ENCODE measurements around the gene KCNIP1. TPM values are rescaled to one million over a fixed set of nuclear protein-coding genes. Genes with fewer than 3 reads are reported as not detected.

KCNIP1 gene
- total RNA-seq, 1 experiment from 2014 or later, result not detected

DNA sequence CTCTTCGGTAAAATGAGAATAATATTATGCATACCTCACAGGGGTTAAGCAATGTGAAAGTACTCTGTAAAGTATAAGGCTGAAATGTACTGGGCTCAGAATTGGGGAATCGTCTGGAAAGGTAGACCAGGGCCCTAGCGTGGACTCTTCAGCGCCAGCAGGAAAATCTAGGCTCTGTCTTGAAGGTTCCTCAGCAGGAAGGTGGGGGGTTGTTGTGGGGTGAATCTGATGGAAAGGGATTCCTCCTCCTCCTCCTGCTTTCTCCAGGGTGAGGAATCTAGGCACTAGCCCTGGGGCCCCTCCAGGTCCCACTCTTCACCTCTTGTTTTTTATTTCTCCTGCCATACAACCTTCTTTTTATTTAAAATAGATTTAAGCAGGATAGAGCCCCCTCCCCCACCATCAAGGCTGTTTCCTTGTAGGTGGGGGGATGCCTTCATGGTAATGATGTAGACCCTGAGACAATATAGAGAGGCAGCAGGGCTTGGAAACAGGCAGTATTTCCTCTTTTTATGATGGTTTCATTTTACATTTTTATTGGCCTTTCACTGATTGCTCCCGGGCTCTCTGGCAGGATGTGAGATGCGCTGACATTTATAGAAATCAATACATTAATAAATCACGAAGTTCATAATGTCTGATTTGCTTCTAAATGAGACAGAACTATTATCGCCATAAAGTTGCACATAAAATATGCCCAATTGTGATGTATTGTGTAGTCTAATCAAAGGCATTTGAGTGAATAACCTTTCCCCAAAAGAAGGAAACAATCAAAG, 200.8 kb downstream of the KCNIP1 start:
- H3K4me3 Mint-ChIP-seq (ENCODE audit: low read depth, unreplicated experiment), result no peak overlapping the region
- H3K27me3 Mint-ChIP-seq (ENCODE audit: unreplicated experiment), result peaks cover 71% of the 10 kb centered on the region

DNA sequence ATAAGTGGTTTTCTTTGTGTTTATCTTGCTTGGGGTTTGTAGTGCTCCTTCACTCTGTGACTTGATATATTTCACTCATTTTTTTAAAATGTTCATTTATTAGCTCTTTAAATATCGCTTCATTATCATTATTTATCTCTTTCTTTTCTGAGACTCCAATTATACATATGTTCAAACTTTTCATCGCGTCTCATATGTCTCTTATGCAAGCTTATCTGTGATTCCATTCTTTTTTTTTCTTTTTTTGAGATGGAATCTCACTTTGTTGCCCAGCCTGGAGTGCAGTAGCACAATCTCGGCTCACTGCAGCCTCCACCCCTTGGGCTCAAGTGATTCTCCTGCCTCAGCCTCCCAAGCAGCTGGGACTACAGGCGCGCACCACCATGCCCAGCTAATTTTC, 205.8 kb downstream of the KCNIP1 start:
- intact Hi-C loops (cut with micrococcal nuclease; ENCODE audit: unreplicated experiment), result no loop called here
- Mint-ChIP-seq H3K27ac (ENCODE audit: unreplicated experiment) (no peak overlapping the region), H3K9me3 (ENCODE audit: low read depth, unreplicated experiment) (no peaks in the 10 kb centered on the region), H3K4me1 (ENCODE audit: low read depth, unreplicated experiment) (no peaks in the 10 kb centered on the region), H3K27me3 (ENCODE audit: unreplicated experiment) (peaks cover 58% of the 10 kb centered on the region), H3K36me3 (ENCODE audit: insufficient read depth, unreplicated experiment) (no peaks in the 10 kb centered on the region), H3K4me3 (ENCODE audit: low read depth, unreplicated experiment) (no peak overlapping the region)
- TF ChIP-seq, protein P1, sequence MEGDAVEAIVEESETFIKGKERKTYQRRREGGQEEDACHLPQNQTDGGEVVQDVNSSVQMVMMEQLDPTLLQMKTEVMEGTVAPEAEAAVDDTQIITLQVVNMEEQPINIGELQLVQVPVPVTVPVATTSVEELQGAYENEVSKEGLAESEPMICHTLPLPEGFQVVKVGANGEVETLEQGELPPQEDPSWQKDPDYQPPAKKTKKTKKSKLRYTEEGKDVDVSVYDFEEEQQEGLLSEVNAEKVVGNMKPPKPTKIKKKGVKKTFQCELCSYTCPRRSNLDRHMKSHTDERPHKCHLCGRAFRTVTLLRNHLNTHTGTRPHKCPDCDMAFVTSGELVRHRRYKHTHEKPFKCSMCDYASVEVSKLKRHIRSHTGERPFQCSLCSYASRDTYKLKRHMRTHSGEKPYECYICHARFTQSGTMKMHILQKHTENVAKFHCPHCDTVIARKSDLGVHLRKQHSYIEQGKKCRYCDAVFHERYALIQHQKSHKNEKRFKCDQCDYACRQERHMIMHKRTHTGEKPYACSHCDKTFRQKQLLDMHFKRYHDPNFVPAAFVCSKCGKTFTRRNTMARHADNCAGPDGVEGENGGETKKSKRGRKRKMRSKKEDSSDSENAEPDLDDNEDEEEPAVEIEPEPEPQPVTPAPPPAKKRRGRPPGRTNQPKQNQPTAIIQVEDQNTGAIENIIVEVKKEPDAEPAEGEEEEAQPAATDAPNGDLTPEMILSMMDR (IDR thresholded peaks at IDR 0.05; ENCODE audit: unreplicated experiment), result no peak
- no peak for DNase-seq
- no TSS peak for BruUV-seq (replicated peaks)
- CTCF ChIA-PET, result no interaction called here

More for the DNA sequence above, 200.8 kb downstream of the KCNIP1 start:
- Mint-ChIP-seq H3K4me1 (ENCODE audit: low read depth, unreplicated experiment) (no peaks in the 10 kb centered on the region), H3K27ac (ENCODE audit: unreplicated experiment) (no peak overlapping the region), H3K9me3 (ENCODE audit: low read depth, unreplicated experiment) (no peaks in the 10 kb centered on the region), H3K36me3 (ENCODE audit: insufficient read depth, unreplicated experiment) (no peaks in the 10 kb centered on the region)
- no peak for DNase-seq
- CTCF ChIA-PET, result interaction anchor here (0.6 kb wide), 1 partner anchor 302 kb away, joined by 3 read pairs; no protein-coding TSS in a partner anchor
- intact Hi-C loops (cut with micrococcal nuclease; ENCODE audit: unreplicated experiment), result no loop called here
- TF ChIP-seq, protein P1 (IDR thresholded peaks at IDR 0.05; ENCODE audit: unreplicated experiment), result no peak
- no TSS peak for BruUV-seq (replicated peaks)

DNA sequence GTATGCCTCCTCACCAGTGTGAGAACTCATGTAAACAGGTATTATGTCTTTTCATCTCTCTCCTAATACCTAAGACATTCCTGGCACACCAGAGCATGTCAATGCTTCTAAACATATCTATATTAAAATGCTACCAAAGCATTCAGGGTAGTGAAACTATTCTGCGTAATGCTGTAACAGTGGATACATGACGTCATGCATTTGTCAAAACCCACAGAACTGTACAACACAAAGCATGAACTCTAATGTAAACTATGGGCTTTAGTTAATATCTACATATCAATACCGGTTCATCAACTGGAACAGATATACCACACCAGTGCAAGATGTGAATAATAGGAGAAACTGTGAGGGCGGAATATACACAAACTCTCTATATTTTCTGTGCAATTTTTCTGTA, 207.5 kb downstream of the KCNIP1 start:
- no peak for DNase-seq
- TF ChIP-seq, protein P1 (IDR thresholded peaks at IDR 0.05; ENCODE audit: unreplicated experiment), result no peak
- H3K9me3 Mint-ChIP-seq (ENCODE audit: low read depth, unreplicated experiment), result no peaks in the 10 kb centered on the region
- no peak overlapping the region for H3K4me3 Mint-ChIP-seq (ENCODE audit: low read depth, unreplicated experiment)
- CTCF ChIA-PET, result no interaction called here
- H3K27me3 Mint-ChIP-seq (ENCODE audit: unreplicated experiment), result peaks cover 61% of the 10 kb centered on the region
- intact Hi-C loops (cut with micrococcal nuclease; ENCODE audit: unreplicated experiment), result no loop called here
- BruUV-seq (replicated peaks), result no TSS peak
- no peaks in the 10 kb centered on the region for H3K36me3 Mint-ChIP-seq (ENCODE audit: insufficient read depth, unreplicated experiment)
- no peaks in the 10 kb centered on the region for H3K4me1 Mint-ChIP-seq (ENCODE audit: low read depth, unreplicated experiment)
- H3K27ac Mint-ChIP-seq (ENCODE audit: unreplicated experiment), result no peak overlapping the region

DNA sequence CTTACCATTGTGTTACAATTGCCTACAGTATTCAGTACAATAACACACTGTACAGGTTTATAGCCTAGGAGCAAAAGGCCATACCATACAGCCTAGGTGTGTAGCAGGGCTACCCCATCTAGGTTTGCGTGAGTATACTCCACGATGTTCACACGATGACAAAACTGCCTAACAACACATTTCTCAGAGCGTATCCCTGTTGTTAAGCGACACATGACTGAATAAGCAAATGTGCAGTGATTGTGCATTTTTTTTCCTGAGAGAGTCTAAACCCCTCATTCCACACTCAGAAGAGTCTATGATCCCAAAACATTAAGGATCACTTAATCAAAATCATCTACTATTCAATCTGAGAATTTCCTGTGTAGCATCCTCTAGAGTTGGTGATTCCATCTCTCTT, 211.3 kb downstream of the KCNIP1 start:
- BruUV-seq (replicated peaks), result no TSS peak
- Mint-ChIP-seq H3K27ac (ENCODE audit: unreplicated experiment) (no peak overlapping the region), H3K36me3 (ENCODE audit: insufficient read depth, unreplicated experiment) (no peaks in the 10 kb centered on the region), H3K27me3 (ENCODE audit: unreplicated experiment) (peaks cover 69% of the 10 kb centered on the region), H3K4me3 (ENCODE audit: low read depth, unreplicated experiment) (no peak overlapping the region), H3K9me3 (ENCODE audit: low read depth, unreplicated experiment) (no peaks in the 10 kb centered on the region), H3K4me1 (ENCODE audit: low read depth, unreplicated experiment) (no peaks in the 10 kb centered on the region)
- DNase-seq, result no peak
- intact Hi-C loops (cut with micrococcal nuclease; ENCODE audit: unreplicated experiment), result no loop called here
- TF ChIP-seq, protein P1 (IDR thresholded peaks at IDR 0.05; ENCODE audit: unreplicated experiment), result no peak
- CTCF ChIA-PET, result no interaction called here
